Duodenal mucosa (tissue), 2 donors: ENCODE results near the gene MEX3A.
"Not testable (repeated sequence)": the region's sequence is repeated elsewhere in the genome, so short reads cannot be mapped to it uniquely, and the experiment has no call there.

Experiments
- H3K27ac ChIP-seq: one replicate; pipeline ENCODE4 v1.7.0; 2013; ENCODE audit warnings: low read depth, low read length
- H3K27me3 ChIP-seq, 2 donors: one replicate each; pipeline ENCODE4 v1.7.0; 2013; ENCODE audit warnings: low read length in 2 of 2, control low read depth in 1 of 2; ENCODE audit not compliant: insufficient read depth in 2 of 2, control insufficient read depth in 1 of 2
- H3K36me3 ChIP-seq, 2 donors: one replicate each; pipeline ENCODE4 v1.7.0; 2013; ENCODE audit warnings: low read length in 2 of 2, control low read depth in 1 of 2; ENCODE audit not compliant: insufficient read depth in 2 of 2, control insufficient read depth in 1 of 2
- H3K4me1 ChIP-seq, 2 donors: one replicate each; pipeline ENCODE4 v1.7.0; 2013; ENCODE audit warnings: low read length in 2 of 2, control low read depth in 1 of 2; ENCODE audit not compliant: insufficient read depth in 2 of 2, control insufficient read depth in 1 of 2
- H3K4me3 ChIP-seq, 2 donors: one replicate each; pipeline ENCODE4 v1.7.0; 2013; ENCODE audit warnings: low read length in 2 of 2, low read depth in 1 of 2
- H3K9ac ChIP-seq, 2 donors: one replicate each; pipeline ENCODE4 v1.7.0; 2013; ENCODE audit warnings: low read length in 2 of 2, low read depth in 1 of 2
- H3K9me3 ChIP-seq, 2 donors: one replicate each; pipeline ENCODE4 v1.7.0; 2013; ENCODE audit warnings: low read length in 2 of 2, control low read depth in 1 of 2; ENCODE audit not compliant: control insufficient read depth in 1 of 2

Gene MEX3A

GRCh38 chr1:156118177-156118868 is 36.1 kb upstream of the MEX3A start:
- H3K27ac ChIP-seq, result peak overlapping the region; percentile 82
- peak overlapping the region; percentile 64 to 65 for H3K4me3 ChIP-seq
- no peaks in the 10 kb centered on the region for H3K9me3 ChIP-seq
- no peaks in the 10 kb centered on the region for H3K36me3 ChIP-seq
- peak overlapping the region; percentile 72 to 74 for H3K9ac ChIP-seq
- peaks cover 52 to 74% of the 10 kb centered on the region in 2 donors for H3K4me1 ChIP-seq
- no peaks in the 10 kb centered on the region for H3K27me3 ChIP-seq

GRCh38 chr1:156117414-156118176 is 35.3 kb upstream of the MEX3A start:
- Histone ChIP-seq H3K4me1 (peaks cover 45 to 67% of the 10 kb centered on the region in 2 donors), H3K9me3 (no peaks in the 10 kb centered on the region), H3K36me3 (no peaks in the 10 kb centered on the region), H3K27ac (peak overlapping the region; percentile 82), H3K9ac (peak overlapping the region; percentile 72 to 74), H3K4me3 (peak overlapping the region; percentile 64 to 65), H3K27me3 (no peaks in the 10 kb centered on the region)

- Histone ChIP-seq H3K4me1 (peaks cover 37 to 58% of the 10 kb centered on the region in 2 donors), H3K27ac (peak overlapping the region; percentile 97), H3K9ac (peak overlapping the region; percentile 54 to 95), H3K4me3 (peak overlapping the region; percentile 93 to 99)
- H3K27me3 ChIP-seq, H3K9me3 ChIP-seq, H3K36me3 ChIP-seq: not testable (repeated sequence)
Measured at GRCh38 chr1:156116731-156117130, 34.5 kb upstream of the MEX3A start.

- H3K9ac ChIP-seq, result peak overlapping the region; percentile 95 to 100
- H3K4me3 ChIP-seq, result peak overlapping the region; percentile 93 to 99
- no peaks in the 10 kb centered on the region for H3K9me3 ChIP-seq
- H3K36me3 ChIP-seq, result no peaks in the 10 kb centered on the region
- H3K4me1 ChIP-seq, result peaks cover 27 to 50% of the 10 kb centered on the region in 2 donors
- no peaks in the 10 kb centered on the region for H3K27me3 ChIP-seq
- H3K27ac ChIP-seq, result peak overlapping the region; percentile 97
Measured at GRCh38 chr1:156115514-156116374, 33.5 kb upstream of the MEX3A start.

- Histone ChIP-seq H3K36me3 (no peaks in the 10 kb centered on the region), H3K9me3 (no peaks in the 10 kb centered on the region), H3K27ac (peak overlapping the region; percentile 97), H3K4me3 (peak overlapping the region; percentile 93 to 99), H3K4me1 (peaks cover 20 to 42% of the 10 kb centered on the region in 2 donors), H3K27me3 (no peaks in the 10 kb centered on the region), H3K9ac (peak overlapping the region; percentile 95 to 100)
Measured at GRCh38 chr1:156114919-156115513, 32.8 kb upstream of the MEX3A start.

GRCh38 chr1:156114101-156114918 is 32.0 kb upstream of the MEX3A start, which contains the start of gene LMNA:
Gene LMNA (plus strand): TSS chr1:156114711. CDS start chr1:156114919, 208 bp downstream.
- Histone ChIP-seq H3K36me3 (no peaks in the 10 kb centered on the region), H3K4me3 (peak within 1 kb of the TSS; percentile 93 to 99), H3K4me1 (peaks cover 15 to 35% of the 10 kb centered on the region in 2 donors), H3K27ac (peak within 1 kb of the TSS; percentile 97), H3K9me3 (no peaks in the 10 kb centered on the region), H3K9ac (peak within 1 kb of the TSS; percentile 95 to 100), H3K27me3 (no peaks in the 10 kb centered on the region)

GRCh38 chr1:156113282-156113950 is 31.2 kb upstream of the MEX3A start:
- Histone ChIP-seq H3K27me3 (no peaks in the 10 kb centered on the region), H3K4me1 (peaks cover 12 to 28% of the 10 kb centered on the region in 2 donors), H3K9ac (peak overlapping the region; percentile 20 to 95), H3K27ac (peak overlapping the region; percentile 97), H3K36me3 (no peaks in the 10 kb centered on the region), H3K4me3 (peak overlapping the region in 1 of 2 donors; percentile 93), H3K9me3 (no peaks in the 10 kb centered on the region)

- Histone ChIP-seq H3K4me1 (peaks cover 10 to 19% of the 10 kb centered on the region in 2 donors), H3K4me3 (no peak overlapping the region), H3K9me3 (no peaks in the 10 kb centered on the region), H3K27ac (no peak overlapping the region), H3K27me3 (no peaks in the 10 kb centered on the region), H3K36me3 (no peaks in the 10 kb centered on the region), H3K9ac (no peak overlapping the region)
Measured at GRCh38 chr1:156112276-156113137, 30.2 kb upstream of the MEX3A start.
